ENCODE data around the gene SEC23A. TPM values are rescaled to one million over a fixed set of nuclear protein-coding genes. Genes with fewer than 3 reads are reported as not detected.

The SEC23A gene
- total and polyA plus RNA-seq, 2 donors (not counting 3 experiments of a cell fraction or from before 2014, with no cell fraction given) = 78.3 to 155 TPM

- Histone ChIP-seq H3K9me1 (replicated peaks; ENCODE audit: control insufficient read depth, extremely low read depth, insufficient read depth, low read length) (no peaks in the 10 kb centered on the region), H3K9me3 (replicated peaks; ENCODE audit: control insufficient read depth, insufficient read depth, low read length) (no peaks in the 10 kb centered on the region), H3K4me2 (ENCODE audit: insufficient read depth, low read length) (no peak overlapping the region), H3K36me3 (ENCODE audit: control insufficient read depth in 2 of 2, extremely low read depth in 1 of 2, insufficient read depth in 2 of 2, low read length in 2 of 2) (no peaks in the 10 kb centered on the region), H3K4me3 (replicated peaks in 1 of 3; ENCODE audit: insufficient read depth in 1 of 3, low read depth in 1 of 3, low read length in 3 of 3) (no peak overlapping the region), H3K9ac (replicated peaks; ENCODE audit: extremely low read depth, insufficient read depth, low read length) (no peak overlapping the region), H3K4me1 (ENCODE audit: control insufficient read depth, extremely low read depth, insufficient read depth, low read length) (peaks cover 45% of the 10 kb centered on the region), H3K27ac (ENCODE audit: insufficient read depth, low read depth, low read length) (no peak overlapping the region), H2AFZ (ENCODE audit: low read depth, low read length) (no peak overlapping the region), H3K79me2 (ENCODE audit: control insufficient read depth, insufficient read depth, low read length) (no peaks in the 10 kb centered on the region), H4K20me1 (replicated peaks; ENCODE audit: control insufficient read depth, extremely low read depth, insufficient read depth, low read length) (no peaks in the 10 kb centered on the region), H3K27me3 (ENCODE audit: control insufficient read depth in 2 of 2, insufficient read depth in 2 of 2, low read length in 2 of 2) (no peaks in the 10 kb centered on the region)
- FAIRE-seq (no peak), DNase-seq (ENCODE audit: low read depth, low spot score) (no peak)
- dilution Hi-C loops (cut with MboI; ENCODE audit: extremely low pct_ligation_motif_present, low sequenced_read_pairs) (no loop called here), intact Hi-C loops (cut with micrococcal nuclease) (loop anchor here (10.0 kb wide), 1 partner anchor 586 kb away; no protein-coding TSS in a partner anchor)
- CTCF ChIA-PET = interaction anchor here (1.5 to 1.9 kb wide), 3 partner anchors 9 to 124 kb away, joined by 3 to 12 read pairs (median 7); no protein-coding TSS in a partner anchor
- no TSS peak for BruUV-seq (replicated peaks)
- no peak for TF ChIP-seq MYC (IDR thresholded peaks at IDR 0.05; ENCODE audit: low read depth, low read length)
- no peak for TF ChIP-seq JUN (IDR thresholded peaks at IDR 0.05; ENCODE audit: borderline replicate concordance, insufficient read depth, insufficient read length, low read depth)
- no peak for TF ChIP-seq MAX (IDR thresholded peaks at IDR 0.05; ENCODE audit: insufficient read depth, insufficient read length)
- TF ChIP-seq POLR2A (IDR thresholded peaks at IDR 0.05; ENCODE audit: low read depth, low read length) = no peak
- TF ChIP-seq EZH2 (IDR thresholded peaks at IDR 0.05; ENCODE audit: borderline replicate concordance, low read depth, low read length, severe bottlenecking) = no peak
- no peak for TF ChIP-seq GATA2 (IDR thresholded peaks at IDR 0.05; ENCODE audit: insufficient read depth, insufficient read length, low read depth, low read length)
- no peak for TF ChIP-seq CTCF (IDR thresholded peaks at IDR 0.05; ENCODE audit: extremely low read depth in 1 of 2, insufficient read depth in 1 of 2, low read depth in 1 of 2, low read length in 2 of 2)
- TF ChIP-seq POLR2AphosphoS5 (IDR thresholded peaks at IDR 0.05; ENCODE audit: insufficient read depth, low read depth, low read length) = no peak
- TF ChIP-seq FOS (IDR thresholded peaks at IDR 0.05; ENCODE audit: borderline replicate concordance, insufficient read depth, low read length) = no peak
- POLR2A ChIA-PET = no interaction called here
Measured at GRCh38 chr14:38991299-38991698, 111.7 kb downstream of the SEC23A start.
